Activated T-helper 1 cell treated with anti-CD3 and anti-CD28 coated beads, Interleukin-2, amount 50 U/mL, for 16 hours (primary cell): ENCODE data around the gene SLC25A23.
"Not testable (repeated sequence)": the region's sequence is repeated elsewhere in the genome, so short reads cannot be mapped to it uniquely, and the experiment has no call there.

Experiments used
- DNase-seq, 2 donors: peaks; one replicate each; pipeline ENCODE4 v3.0.0-alpha.2; 2020; ENCODE audit warnings: low read depth in 1 of 2, low spot score in 1 of 2

Gene SLC25A23

GRCh38 chr19:6457958-6458694, 1.5 kb downstream of the SLC25A23 start:
- no peak for DNase-seq

GRCh38 chr19:6455924-6456323, 3.7 kb downstream of the SLC25A23 start:
- DNase-seq: no peak

- no peak for DNase-seq
These were observed 5.5 kb downstream of the SLC25A23 start for GRCh38 chr19:6453951-6454565.

- no peak for DNase-seq
These were observed 6.7 kb downstream of the SLC25A23 start for GRCh38 chr19:6452899-6453298.

- no peak for DNase-seq
These were observed 7.4 kb downstream of the SLC25A23 start for GRCh38 chr19:6452223-6452614.

- DNase-seq: no peak
These were observed 7.9 kb downstream of the SLC25A23 start for GRCh38 chr19:6451583-6452222.

- DNase-seq: no peak
These were observed 9.4 kb downstream of the SLC25A23 start for GRCh38 chr19:6450166-6450565.

- no peak for DNase-seq
These were observed 11.5 kb downstream of the SLC25A23 start for GRCh38 chr19:6448045-6448444.

- no peak for DNase-seq
These were observed 13.1 kb downstream of the SLC25A23 start for GRCh38 chr19:6446452-6446851.

GRCh38 chr19:6443986-6444385, 15.6 kb downstream of the SLC25A23 start:
- no peak for DNase-seq

GRCh38 chr19:6442087-6442688, 17.4 kb downstream of the SLC25A23 start:
- no peak for DNase-seq

GRCh38 chr19:6440905-6441304, 18.7 kb downstream of the SLC25A23 start:
- DNase-seq: no peak

- no peak for DNase-seq
These were observed 19.8 kb downstream of the SLC25A23 start for GRCh38 chr19:6439743-6440142.

- no peak for DNase-seq
These were observed 25.9 kb downstream of the SLC25A23 start, which contains the start of gene SLC25A41 for GRCh38 chr19:6433663-6434062. SLC25A41 (minus strand) TSS chr19:6433763; CDS start chr19:6433693, 70 bp downstream.

GRCh38 chr19:6433165-6433564, 26.4 kb downstream of the SLC25A23 start:
- no peak for DNase-seq

GRCh38 chr19:6431891-6432290, 27.7 kb downstream of the SLC25A23 start:
- no peak for DNase-seq

- no peak for DNase-seq
These were observed 30.0 kb downstream of the SLC25A23 start for GRCh38 chr19:6429419-6430221.

- not testable (repeated sequence) for DNase-seq
These were observed 30.7 kb downstream of the SLC25A23 start for GRCh38 chr19:6428692-6429418.

GRCh38 chr19:6427131-6427530, 32.5 kb downstream of the SLC25A23 start:
- no peak for DNase-seq
